NT2/D1 (cell line): ENCODE measurements around the gene MBOAT2.

Experiments
- YY1 ChIP-seq: IDR thresholded peaks from 2 replicates; pipeline ENCODE4 v1.6.1; 2011; ENCODE audit not compliant: insufficient read length, insufficient read depth
- ZNF274 ChIP-seq: IDR thresholded peaks from 2 replicates; pipeline ENCODE4 v1.6.1; 2011; ENCODE audit warnings: mild to moderate bottlenecking, low read depth, low read length

DNA sequence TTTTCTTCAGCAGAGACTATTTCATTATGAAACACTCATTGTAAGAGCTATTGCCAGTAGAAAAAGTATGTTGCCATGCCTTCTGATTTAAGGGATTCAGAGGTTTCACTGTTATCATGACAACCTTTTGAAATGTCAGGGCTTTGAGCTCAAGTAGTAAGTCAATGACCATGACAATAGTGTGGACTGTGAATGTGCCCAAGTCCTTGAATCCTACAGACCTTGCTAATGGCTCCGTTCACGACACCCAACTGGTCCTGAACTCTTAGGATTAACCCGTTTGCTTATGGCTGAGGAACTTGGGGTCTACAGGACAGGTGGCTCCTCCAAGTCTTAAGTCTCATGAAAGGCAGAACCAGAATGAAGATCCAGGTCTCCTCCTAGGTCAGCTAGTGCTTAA is 148.5 kb downstream of the MBOAT2 start:
- no peak for TF ChIP-seq YY1
- TF ChIP-seq ZNF274: no peak
